Sciatic nerve (tissue), 2 donors: ENCODE data around the gene EGLN3. TPM values are rescaled to one million over a fixed set of nuclear protein-coding genes. Genes with fewer than 3 reads are reported as not detected.

Experiments used
- ATAC-seq: fragments of 200-7000 bp; cut with Tn5 transposase; one replicate; pipeline ENCODE4 v1.9.1; 2020; ENCODE audit warnings: mild to moderate bottlenecking, moderate library complexity
- DNase-seq: peaks from one replicate; pipeline ENCODE4 v3.0.0-alpha.2; 2020; ENCODE audit warnings: low spot score
- intact Hi-C: fragments of 100-400 bp; cut with DNase I; formaldehyde crosslinking; loops from one replicate; pipeline ENCODE4 v1.14.2; 2022
- total RNA-seq: library from RNA; stranded (reverse); fragmentation: NEBNext Ultra II Directional; extraction: Animal tissue kit (Norgen Biotek cat#: 25700); gene quantifications from one replicate; pipeline ENCODE4 v1.2.1, GENCODE V29; 2021
- donor health status: DM: no; HTN: no; CAD: no.
- donor health status: DM: no; HTN: no; CAD: no.

EGLN3 gene
- total RNA-seq, 1 donor from 2014 or later, result 10.9 TPM

GRCh38 chr14:33924566-33925100 is 26.2 kb downstream of the EGLN3 start:
- DNase-seq (no peak), ATAC-seq (no peak)
- intact Hi-C loops, result no loop called here

- no peak for ATAC-seq
- intact Hi-C loops, result no loop called here
- no peak for DNase-seq
Observed at GRCh38 chr14:33922125-33922524, 28.7 kb downstream of the EGLN3 start.

GRCh38 chr14:33918256-33918655 is 32.6 kb downstream of the EGLN3 start:
- ATAC-seq, result no peak
- intact Hi-C loops, result no loop called here
- DNase-seq, result no peak

- ATAC-seq (no peak), DNase-seq (no peak)
- intact Hi-C loops, result no loop called here
Observed at GRCh38 chr14:33917661-33918060, 33.2 kb downstream of the EGLN3 start.

- ATAC-seq, result no peak
- intact Hi-C loops, result no loop called here
- DNase-seq, result no peak
Observed at GRCh38 chr14:33916663-33917565, 34.0 kb downstream of the EGLN3 start.

GRCh38 chr14:33915682-33916081 is 35.2 kb downstream of the EGLN3 start:
- intact Hi-C loops, result no loop called here
- DNase-seq (no peak), ATAC-seq (no peak)

- ATAC-seq (no peak), DNase-seq (no peak)
- intact Hi-C loops, result no loop called here
Observed at GRCh38 chr14:33914676-33915516, 36.0 kb downstream of the EGLN3 start.

- DNase-seq, result no peak
- ATAC-seq, result no peak
- intact Hi-C loops, result no loop called here
Observed at GRCh38 chr14:33911046-33911445, 39.8 kb downstream of the EGLN3 start.

GRCh38 chr14:33910435-33910834 is 40.4 kb downstream of the EGLN3 start:
- DNase-seq, result no peak
- intact Hi-C loops, result no loop called here
- no peak for ATAC-seq

- intact Hi-C loops, result no loop called here
- ATAC-seq (no peak), DNase-seq (no peak)
Observed at GRCh38 chr14:33909380-33910084, 41.3 kb downstream of the EGLN3 start.

- ATAC-seq (no peak), DNase-seq (no peak)
- intact Hi-C loops, result no loop called here
Observed at GRCh38 chr14:33908540-33909223, 42.2 kb downstream of the EGLN3 start.

GRCh38 chr14:33906968-33907367 is 43.9 kb downstream of the EGLN3 start:
- DNase-seq, result no peak
- ATAC-seq, result no peak
- intact Hi-C loops, result no loop called here

GRCh38 chr14:33904609-33905008 is 46.3 kb downstream of the EGLN3 start:
- intact Hi-C loops, result no loop called here
- ATAC-seq, result no peak

GRCh38 chr14:33903369-33903768 is 47.5 kb downstream of the EGLN3 start:
- no peak for DNase-seq
- ATAC-seq, result no peak
- intact Hi-C loops, result no loop called here

More at GRCh38 chr14:33904609-33905008, 46.3 kb downstream of the EGLN3 start:
- DNase-seq, result no peak

GRCh38 chr14:33902363-33902762 is 48.5 kb downstream of the EGLN3 start:
- ATAC-seq (no peak), DNase-seq (no peak)
- intact Hi-C loops, result no loop called here

- intact Hi-C loops, result no loop called here
- ATAC-seq (no peak), DNase-seq (no peak)
Observed at GRCh38 chr14:33901426-33902155, 49.3 kb downstream of the EGLN3 start.

- ATAC-seq (no peak), DNase-seq (no peak)
- intact Hi-C loops, result no loop called here
Observed at GRCh38 chr14:33900706-33901105, 50.2 kb downstream of the EGLN3 start.

GRCh38 chr14:33899723-33900341 is 51.0 kb downstream of the EGLN3 start:
- no peak for ATAC-seq
- intact Hi-C loops, result no loop called here
- no peak for DNase-seq
